Measurements from ENCODE around the gene FBLN7.

The FBLN7 gene

DNA sequence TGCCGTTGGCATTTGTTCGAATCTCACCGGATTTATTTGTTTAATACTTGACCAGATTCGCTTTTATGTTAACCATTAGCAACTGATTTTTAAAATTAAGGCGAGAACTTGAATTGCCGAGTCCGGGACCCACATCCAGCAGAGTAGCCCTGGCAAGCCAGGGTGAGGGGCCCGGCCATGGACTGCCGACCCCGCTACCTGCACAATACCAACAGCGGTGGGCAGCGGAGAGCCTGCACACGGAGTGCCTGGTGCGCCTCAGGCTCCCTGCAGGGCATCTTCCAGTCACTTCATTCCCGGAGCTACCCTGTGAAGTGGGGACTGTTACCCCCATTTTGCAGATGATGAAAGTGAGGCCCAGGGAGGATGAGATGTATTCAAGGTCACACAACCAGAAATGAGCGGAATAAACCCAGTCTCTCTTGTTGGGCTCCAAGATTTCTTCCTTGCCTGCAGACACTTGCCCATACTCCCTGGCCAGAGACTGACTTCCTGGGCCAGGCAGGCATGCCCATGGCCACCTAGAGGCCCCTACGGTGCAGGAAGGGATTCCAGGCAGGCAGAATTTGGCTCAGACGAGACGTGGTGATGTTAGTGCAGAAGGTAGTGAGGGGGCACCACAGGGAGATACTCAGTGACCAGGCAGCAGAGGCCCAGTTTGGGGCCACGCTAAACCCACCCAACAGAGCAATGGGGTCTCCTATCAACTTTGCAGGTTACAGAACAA is 2.9 kb downstream of the FBLN7 start:
- TF ChIP-seq, protein P1, sequence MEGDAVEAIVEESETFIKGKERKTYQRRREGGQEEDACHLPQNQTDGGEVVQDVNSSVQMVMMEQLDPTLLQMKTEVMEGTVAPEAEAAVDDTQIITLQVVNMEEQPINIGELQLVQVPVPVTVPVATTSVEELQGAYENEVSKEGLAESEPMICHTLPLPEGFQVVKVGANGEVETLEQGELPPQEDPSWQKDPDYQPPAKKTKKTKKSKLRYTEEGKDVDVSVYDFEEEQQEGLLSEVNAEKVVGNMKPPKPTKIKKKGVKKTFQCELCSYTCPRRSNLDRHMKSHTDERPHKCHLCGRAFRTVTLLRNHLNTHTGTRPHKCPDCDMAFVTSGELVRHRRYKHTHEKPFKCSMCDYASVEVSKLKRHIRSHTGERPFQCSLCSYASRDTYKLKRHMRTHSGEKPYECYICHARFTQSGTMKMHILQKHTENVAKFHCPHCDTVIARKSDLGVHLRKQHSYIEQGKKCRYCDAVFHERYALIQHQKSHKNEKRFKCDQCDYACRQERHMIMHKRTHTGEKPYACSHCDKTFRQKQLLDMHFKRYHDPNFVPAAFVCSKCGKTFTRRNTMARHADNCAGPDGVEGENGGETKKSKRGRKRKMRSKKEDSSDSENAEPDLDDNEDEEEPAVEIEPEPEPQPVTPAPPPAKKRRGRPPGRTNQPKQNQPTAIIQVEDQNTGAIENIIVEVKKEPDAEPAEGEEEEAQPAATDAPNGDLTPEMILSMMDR (IDR thresholded peaks at IDR 0.05; ENCODE audit: low read depth, low read length, missing control alignments) = no peak
- no peak for DNase-seq (ENCODE audit: low read depth)

DNA sequence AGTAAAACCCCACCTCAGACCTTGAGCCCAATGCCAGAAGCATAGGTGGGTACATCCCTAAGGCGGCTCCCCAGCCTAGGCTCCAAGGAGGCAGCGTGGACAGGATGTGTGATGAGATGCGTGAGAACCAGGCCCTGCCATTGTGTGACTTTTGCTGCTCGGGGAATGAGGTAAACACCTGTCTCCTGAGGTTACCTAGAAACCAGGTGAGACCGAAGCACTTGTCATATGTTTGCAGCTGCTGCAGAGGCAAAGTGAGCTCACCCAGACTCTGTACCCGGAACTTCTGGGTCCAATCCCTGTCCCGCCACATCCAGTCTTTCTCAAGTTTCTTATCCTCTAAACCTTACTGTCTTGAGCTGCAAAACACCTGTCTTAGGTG is 3.4 kb downstream of the FBLN7 start:
- TF ChIP-seq, protein P1 (IDR thresholded peaks at IDR 0.05; ENCODE audit: low read depth, low read length, missing control alignments) = no peak
- no peak for DNase-seq (ENCODE audit: low read depth)
- no peak overlapping the region for H3K4me3 ChIP-seq (ENCODE audit: low read depth, low read length)

More for the DNA sequence above, 2.9 kb downstream of the FBLN7 start:
- H3K4me3 ChIP-seq (ENCODE audit: low read depth, low read length) = no peak overlapping the region

DNA sequence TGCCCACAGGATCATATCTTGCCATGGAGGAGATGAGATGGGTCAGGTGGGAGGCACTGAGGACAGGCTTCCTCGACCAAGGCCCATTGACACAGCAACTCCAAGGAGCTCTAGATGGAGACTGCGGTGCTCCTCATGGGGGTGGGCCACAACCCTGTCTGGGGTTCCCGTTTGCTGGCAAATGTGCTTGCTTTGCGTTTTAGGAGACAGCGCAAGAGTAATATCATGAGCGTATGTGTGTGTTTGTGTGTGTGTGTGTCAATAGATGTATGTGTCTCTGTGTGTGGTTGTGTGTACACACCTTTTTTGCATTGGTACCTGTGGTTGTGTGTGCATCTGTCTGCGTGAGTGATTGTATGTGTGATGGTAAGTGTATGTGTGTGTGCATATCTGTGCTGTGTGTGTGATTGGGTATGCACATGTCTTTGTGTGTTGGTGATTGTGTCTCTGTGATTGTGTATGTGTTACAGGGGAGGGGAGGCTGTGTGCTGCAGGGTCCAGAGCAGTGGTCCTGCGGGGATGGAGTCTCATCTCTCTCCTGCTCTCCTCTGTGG is 4.4 kb downstream of the FBLN7 start:
- TF ChIP-seq, protein P1 (IDR thresholded peaks at IDR 0.05; ENCODE audit: low read depth, low read length, missing control alignments) = no peak
- no peak overlapping the region for H3K4me3 ChIP-seq (ENCODE audit: low read depth, low read length)
- DNase-seq (ENCODE audit: low read depth) = no peak

DNA sequence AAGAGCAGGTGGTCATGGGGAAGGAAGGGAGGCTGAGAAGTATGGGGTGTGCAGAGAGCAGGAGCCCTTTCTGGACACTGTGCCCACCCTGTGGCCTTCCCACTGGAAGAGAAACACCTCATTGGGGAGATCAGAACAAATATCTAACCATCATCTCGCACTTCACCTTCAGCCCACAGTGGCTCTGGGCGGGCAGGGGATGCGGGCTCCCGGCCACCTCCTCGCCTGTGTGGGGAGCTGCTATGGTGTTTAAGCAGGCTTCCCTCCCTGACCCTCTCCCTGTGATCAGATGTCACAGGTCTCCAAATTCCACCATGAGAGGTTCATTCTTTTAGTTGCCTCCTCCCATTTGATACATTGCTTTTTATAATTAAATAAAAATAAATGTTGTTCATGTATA is 5.0 kb downstream of the FBLN7 start:
- TF ChIP-seq, protein P1 (IDR thresholded peaks at IDR 0.05; ENCODE audit: low read depth, low read length, missing control alignments) = no peak
- no peak for DNase-seq (ENCODE audit: low read depth)
- no peak overlapping the region for H3K4me3 ChIP-seq (ENCODE audit: low read depth, low read length)

DNA sequence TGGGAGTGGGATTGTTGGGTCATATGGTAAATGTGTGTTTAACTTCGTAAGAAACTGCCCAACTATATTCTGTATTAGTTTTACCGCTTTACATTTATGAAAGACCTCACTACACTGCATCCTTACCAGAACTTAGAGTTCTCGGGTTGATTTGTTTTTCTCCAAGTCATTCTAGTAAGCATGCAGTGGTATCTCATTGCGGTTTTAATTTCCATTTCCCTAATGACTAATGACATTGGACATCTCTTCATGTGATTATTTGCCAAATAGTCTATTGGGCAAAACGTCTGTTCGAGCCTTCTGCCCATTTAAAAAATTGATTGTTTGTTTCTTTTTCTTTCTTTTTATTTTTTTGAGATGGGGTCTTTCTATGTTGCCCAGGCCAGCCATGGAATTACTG is 6.8 kb downstream of the FBLN7 start:
- TF ChIP-seq, protein P1 (IDR thresholded peaks at IDR 0.05; ENCODE audit: low read depth, low read length, missing control alignments) = no peak
- H3K4me3 ChIP-seq (ENCODE audit: low read depth, low read length) = no peak overlapping the region
- DNase-seq (ENCODE audit: low read depth) = no peak

DNA sequence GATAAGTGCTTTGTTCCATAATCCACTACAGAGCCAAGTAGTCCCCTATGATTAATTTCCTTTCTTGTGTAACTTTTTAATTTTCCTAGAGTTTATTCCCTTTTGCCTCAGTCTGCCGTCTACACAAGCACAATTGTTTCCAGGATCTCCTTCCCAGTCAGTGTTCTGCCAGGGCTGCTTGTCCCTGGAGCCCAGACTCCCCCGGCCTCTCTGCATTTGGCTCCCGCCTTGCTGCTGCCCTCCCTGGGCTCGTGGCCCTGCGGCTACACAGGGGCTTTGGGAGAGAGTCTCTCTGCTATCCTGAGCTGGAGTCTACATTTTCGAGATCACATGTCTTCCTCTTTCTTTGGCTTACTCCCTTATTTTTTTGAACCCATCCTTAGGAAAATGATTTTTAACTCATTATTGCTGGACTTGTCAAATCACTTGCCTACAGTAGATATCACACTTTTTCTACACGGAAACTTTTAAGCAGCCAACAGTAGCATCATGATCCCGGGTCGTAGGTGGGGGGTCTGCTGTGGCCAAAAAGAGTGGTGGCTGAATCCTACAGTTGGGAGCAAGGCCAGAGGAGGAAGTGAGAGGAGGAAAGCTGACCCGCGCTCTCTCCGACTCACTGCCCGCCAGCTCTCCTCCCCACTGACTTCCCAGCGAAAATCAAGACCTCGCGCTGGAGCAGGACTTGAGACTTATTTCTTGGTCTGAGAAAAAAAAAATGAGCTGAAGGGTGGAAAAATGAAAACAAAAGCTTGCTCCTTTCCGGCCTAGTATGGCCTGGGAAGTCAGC is 9.4 kb downstream of the FBLN7 start:
- H3K4me3 ChIP-seq (ENCODE audit: low read depth, low read length) = no peak overlapping the region
- DNase-seq (ENCODE audit: low read depth) = no peak
- TF ChIP-seq, protein P1 (IDR thresholded peaks at IDR 0.05; ENCODE audit: low read depth, low read length, missing control alignments) = no peak
